ENCODE results near the gene MACC1.

Gene MACC1

GRCh38 chr7:20238194-20238753, 21.1 kb upstream of the MACC1 start:
- no peak for DNase-seq (ENCODE audit: extremely low read depth, low read depth)
- TF ChIP-seq, protein P1, sequence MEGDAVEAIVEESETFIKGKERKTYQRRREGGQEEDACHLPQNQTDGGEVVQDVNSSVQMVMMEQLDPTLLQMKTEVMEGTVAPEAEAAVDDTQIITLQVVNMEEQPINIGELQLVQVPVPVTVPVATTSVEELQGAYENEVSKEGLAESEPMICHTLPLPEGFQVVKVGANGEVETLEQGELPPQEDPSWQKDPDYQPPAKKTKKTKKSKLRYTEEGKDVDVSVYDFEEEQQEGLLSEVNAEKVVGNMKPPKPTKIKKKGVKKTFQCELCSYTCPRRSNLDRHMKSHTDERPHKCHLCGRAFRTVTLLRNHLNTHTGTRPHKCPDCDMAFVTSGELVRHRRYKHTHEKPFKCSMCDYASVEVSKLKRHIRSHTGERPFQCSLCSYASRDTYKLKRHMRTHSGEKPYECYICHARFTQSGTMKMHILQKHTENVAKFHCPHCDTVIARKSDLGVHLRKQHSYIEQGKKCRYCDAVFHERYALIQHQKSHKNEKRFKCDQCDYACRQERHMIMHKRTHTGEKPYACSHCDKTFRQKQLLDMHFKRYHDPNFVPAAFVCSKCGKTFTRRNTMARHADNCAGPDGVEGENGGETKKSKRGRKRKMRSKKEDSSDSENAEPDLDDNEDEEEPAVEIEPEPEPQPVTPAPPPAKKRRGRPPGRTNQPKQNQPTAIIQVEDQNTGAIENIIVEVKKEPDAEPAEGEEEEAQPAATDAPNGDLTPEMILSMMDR (IDR thresholded peaks at IDR 0.05; ENCODE audit: low read depth, low read length), result no peak

DNA sequence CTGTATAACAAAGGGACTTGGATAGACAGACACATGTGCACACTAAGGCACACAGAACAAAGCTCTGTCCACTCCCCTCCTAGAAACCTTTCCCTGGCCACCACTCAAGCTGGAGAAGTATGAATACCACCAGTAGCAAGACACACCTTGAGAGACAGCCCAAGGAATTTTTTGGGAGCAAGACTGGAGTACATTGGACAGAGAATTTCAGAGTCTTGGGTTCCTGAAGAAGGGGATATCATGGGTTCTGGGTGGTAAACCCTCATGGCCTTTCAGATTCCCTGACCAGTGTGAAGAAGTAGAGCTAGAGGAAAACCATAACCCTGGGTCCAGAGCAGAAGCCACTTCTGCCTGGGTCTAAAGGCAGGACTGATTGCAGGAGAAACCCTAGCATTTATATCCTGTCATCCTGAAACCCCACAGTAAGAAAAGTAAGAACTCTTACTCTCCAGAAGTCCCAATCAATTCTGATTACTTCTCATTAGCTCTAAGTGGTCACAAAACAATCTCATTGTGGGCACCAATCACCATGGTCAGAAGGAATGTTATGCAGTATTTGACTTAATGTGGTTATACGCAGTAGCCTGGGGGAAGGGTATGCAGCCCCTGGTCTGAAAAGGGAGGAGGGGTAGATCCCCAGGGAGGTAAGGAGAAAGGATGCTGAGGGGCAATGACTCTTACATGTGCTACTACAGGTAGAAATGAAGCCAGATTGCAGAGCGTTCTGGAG, 20.4 kb upstream of the MACC1 start:
- TF ChIP-seq, protein P1 (IDR thresholded peaks at IDR 0.05; ENCODE audit: low read depth, low read length), result no peak

DNA sequence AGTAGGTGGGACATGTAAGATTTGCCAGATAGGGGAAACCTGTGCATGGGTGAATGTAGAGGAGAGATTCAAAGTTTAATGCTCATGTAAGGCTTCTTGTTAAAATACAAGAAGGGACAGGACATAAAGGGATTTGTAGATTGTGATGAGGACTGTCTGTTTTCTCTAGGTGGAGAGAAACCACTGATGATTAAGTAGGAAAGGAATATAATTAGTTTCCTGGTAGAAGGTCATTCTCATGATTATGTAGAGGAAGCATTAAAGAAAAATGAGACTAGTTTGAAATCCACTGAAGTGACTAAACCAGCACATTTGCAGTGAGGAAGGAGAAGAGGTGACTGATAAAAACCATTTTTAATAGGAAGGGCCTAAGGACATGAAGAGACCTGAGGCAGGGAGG, 19.6 kb upstream of the MACC1 start:
- TF ChIP-seq, protein P1 (IDR thresholded peaks at IDR 0.05; ENCODE audit: low read depth, low read length), result no peak
- DNase-seq (ENCODE audit: extremely low read depth, low read depth), result no peak

More for the DNA sequence above, 20.4 kb upstream of the MACC1 start:
- no peak for DNase-seq (ENCODE audit: extremely low read depth, low read depth)

GRCh38 chr7:20236043-20236442, 18.9 kb upstream of the MACC1 start:
- TF ChIP-seq, protein P1 (IDR thresholded peaks at IDR 0.05; ENCODE audit: low read depth, low read length), result no peak
- no peak for DNase-seq (ENCODE audit: extremely low read depth, low read depth)

GRCh38 chr7:20235288-20235687, 18.1 kb upstream of the MACC1 start:
- TF ChIP-seq, protein P1 (IDR thresholded peaks at IDR 0.05; ENCODE audit: low read depth, low read length), result no peak
- no peak for DNase-seq (ENCODE audit: extremely low read depth, low read depth)

DNA sequence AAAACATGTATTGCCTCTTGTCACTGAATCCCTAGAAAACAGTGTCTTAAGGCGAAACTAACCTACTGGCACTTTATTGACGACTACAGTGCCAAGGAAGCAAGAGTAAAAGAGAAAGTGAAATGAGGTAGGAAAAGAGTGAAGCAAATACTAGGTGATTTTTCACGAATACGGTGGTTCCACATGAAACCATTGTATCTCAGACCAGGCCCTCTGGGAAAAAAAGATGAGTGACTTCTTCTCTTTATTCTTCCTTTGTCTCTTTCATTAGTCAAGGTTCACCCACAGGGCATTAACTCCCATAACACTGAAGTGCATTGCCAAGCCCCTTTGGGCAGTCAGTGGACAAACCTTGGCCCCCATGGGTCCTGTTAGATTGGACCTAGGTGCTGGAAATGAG, 16.2 kb upstream of the MACC1 start:
- no peak for DNase-seq (ENCODE audit: extremely low read depth, low read depth)
- TF ChIP-seq, protein P1 (IDR thresholded peaks at IDR 0.05; ENCODE audit: low read depth, low read length), result no peak

GRCh38 chr7:20232848-20233247, 15.7 kb upstream of the MACC1 start:
- DNase-seq (ENCODE audit: extremely low read depth, low read depth), result no peak
- TF ChIP-seq, protein P1 (IDR thresholded peaks at IDR 0.05; ENCODE audit: low read depth, low read length), result no peak
